GM18505 (cell line): ENCODE results near the gene SLC35B2.

Source experiments
- ATAC-seq: cut with Tn5 transposase; IDR thresholded peaks from one replicate; pipeline ENCODE4 v1.9.1; 2021; ENCODE audit not compliant: unreplicated experiment
- POLR2A ChIP-seq: IDR thresholded peaks from 4 replicates; pipeline ENCODE4 v1.6.1; 2011; ENCODE audit warnings: borderline replicate concordance; ENCODE audit not compliant: insufficient read depth, insufficient read length; ENCODE audit errors: extremely low read depth

SLC35B2 gene

DNA sequence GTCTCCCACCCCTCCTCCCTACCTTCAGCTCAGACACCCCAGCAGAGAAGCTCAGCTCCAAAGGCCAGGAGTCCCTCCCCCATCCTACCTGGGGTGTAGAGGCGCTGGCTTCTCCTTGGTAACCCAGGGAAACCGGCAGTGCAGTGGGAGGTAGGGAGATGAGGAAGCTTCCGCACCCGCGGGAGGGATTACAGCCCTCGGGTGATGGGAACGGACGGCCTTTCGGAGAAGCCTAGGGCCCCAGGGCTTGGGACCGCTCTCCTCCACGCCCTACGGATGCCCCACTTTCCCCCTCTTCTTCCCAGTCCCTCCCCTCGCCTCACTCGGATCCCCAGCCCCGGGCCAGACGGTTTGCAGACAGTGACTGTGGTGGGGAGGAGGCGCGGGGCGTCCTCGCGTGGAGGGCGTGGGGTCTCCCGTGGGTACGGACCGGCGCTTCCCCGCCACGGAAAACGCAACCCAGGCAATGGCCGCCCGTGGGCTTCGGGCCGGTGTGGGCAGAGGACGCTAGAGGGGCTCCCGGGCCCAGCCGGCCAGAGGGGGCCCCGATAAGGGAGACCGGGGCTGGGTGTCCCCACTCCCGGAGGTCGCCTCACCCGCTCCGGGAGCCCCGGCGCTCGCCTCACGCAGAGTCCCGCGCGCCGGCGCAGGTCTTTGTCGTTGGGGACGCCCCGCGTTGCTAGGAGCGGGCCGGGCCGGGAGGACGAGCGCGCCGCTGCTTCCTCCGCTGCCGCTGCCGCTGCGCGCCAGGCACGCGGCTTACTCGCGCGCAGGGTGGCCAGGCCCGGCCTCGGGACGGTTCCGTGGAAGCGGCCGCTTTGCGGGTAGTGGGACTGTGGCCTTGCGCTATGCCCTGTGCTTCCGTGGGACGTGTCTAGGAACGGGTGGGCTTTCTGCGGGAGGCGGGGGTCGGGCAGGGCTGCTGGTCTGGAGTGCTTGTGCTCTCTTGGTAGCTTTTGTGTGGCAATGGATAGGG lies 40.0 kb upstream of the SLC35B2 start:
- no peak for TF ChIP-seq POLR2A
- ATAC-seq = no peak

- no peak for TF ChIP-seq POLR2A
Observed at GRCh38 chr6:44294832-44295791, 37.8 kb upstream of the SLC35B2 start.

GRCh38 chr6:44292661-44293365 lies 35.5 kb upstream of the SLC35B2 start:
- ATAC-seq = no peak
- TF ChIP-seq POLR2A = no peak

More at GRCh38 chr6:44294832-44295791, 37.8 kb upstream of the SLC35B2 start:
- ATAC-seq = no peak

DNA sequence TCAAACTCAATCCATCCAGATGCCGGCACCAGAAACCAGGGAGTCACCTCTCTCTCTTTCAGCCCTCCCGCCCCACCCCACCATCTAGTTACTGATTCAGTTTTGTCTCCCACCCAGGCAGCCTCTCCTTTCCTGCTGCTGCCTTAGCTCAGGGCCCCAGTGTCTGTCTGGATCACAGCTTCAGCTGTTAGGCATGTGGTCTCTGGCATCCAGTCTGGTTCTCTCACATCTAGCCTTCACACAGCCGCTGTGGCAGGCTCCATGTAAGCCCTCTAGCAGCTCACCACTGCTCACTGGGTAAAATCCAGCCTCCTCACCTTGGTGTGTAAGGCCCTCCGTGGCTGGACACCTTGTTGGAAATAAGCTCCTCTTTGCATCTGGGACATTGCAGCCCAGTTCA lies 34.5 kb upstream of the SLC35B2 start:
- no peak for ATAC-seq

GRCh38 chr6:44289726-44290260 lies 32.5 kb upstream of the SLC35B2 start:
- no peak for TF ChIP-seq POLR2A
- no peak for ATAC-seq

More for the DNA sequence above, 34.5 kb upstream of the SLC35B2 start:
- no peak for TF ChIP-seq POLR2A

DNA sequence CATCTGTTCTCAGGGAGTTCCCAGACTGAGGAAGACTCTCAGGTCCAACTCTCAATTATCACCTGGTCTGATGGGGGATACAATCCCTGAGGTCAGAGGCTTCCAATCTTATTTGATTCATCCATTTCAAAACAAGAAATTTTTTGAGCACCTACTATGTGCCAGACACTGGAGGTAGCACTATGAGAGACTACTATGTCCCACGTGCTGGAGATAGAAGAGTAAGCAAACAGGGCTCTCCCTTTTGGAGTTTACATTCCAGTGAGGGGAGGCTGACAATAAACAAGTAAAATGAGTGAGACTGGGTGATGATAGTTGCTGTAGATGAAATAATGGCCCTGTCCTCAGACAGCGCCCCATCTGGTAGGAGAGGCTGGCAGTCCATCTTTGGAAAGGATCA lies 29.4 kb upstream of the SLC35B2 start:
- TF ChIP-seq POLR2A = no peak
- no peak for ATAC-seq

DNA sequence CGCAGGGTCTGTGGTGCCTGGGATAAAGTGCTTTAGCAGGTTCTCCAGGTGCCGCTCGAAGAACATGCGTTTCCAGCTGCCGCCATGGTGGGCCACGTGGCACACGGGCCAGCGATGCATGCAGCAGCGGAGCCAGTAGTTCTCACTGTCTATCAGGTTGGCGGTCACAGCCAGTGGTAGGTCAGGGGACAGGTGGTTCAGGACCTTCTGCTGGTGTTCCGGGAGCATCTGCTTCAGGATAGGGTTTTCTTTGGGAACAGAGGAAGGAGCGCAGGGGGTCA lies 28.9 kb upstream of the SLC35B2 start:
- no peak for TF ChIP-seq POLR2A
- ATAC-seq = no peak

- TF ChIP-seq POLR2A = no peak
- no peak for ATAC-seq
Observed at GRCh38 chr6:44285552-44286284, 28.4 kb upstream of the SLC35B2 start.

GRCh38 chr6:44284867-44285266 lies 27.5 kb upstream of the SLC35B2 start:
- TF ChIP-seq POLR2A = no peak
- no peak for ATAC-seq

- no peak for ATAC-seq
- TF ChIP-seq POLR2A = no peak
Observed at GRCh38 chr6:44284121-44284520, 26.8 kb upstream of the SLC35B2 start.

GRCh38 chr6:44278774-44279697 lies 21.7 kb upstream of the SLC35B2 start:
- ATAC-seq = no peak

DNA sequence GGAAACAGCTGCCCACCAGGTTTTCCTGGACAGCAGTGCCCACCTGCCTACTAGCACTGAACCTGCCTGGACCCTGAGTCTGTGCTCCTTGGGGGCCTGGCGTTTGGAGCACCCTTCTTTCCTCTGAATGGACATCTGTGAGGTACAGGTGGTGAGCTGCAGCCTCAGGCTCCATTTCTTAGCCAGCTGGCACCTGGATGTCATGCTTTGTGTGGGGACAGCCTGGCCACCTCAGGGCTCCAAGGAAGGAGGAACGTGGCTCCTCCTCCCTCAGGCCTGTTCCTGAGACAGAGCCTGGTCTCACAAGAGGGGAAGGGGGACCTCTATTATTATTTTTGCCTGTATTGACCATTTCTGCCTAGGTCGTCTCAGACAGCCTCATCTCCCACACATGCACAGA lies 21.0 kb upstream of the SLC35B2 start:
- no peak for ATAC-seq
- TF ChIP-seq POLR2A = no peak

More at GRCh38 chr6:44278774-44279697, 21.7 kb upstream of the SLC35B2 start:
- no peak for TF ChIP-seq POLR2A

DNA sequence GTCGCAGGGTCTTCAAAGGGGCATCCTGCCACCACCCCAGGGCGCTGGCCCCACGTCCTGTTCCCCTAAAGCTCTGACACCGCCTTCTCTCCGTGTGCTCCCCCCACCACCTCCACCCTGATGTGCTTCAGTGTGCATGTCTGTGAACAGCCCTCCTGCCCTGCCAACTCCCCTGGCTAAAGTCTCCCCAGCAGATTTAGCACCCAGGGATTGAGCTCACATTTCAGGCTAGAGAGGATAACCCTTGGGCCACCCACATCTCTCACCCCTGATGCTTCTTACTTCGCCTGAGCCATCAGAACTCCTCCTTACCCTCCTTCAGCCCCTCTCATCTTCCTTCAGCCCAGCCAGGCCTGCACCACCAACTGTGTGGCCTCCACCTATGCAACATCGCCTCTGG lies 20.4 kb upstream of the SLC35B2 start:
- TF ChIP-seq POLR2A = no peak
- no peak for ATAC-seq
